HepG2 (cell line): ENCODE measurements around the gene ZFP36. TPM values are rescaled to one million over a fixed set of nuclear protein-coding genes. Genes with fewer than 3 reads are reported as not detected.

Experiments used
- BORCS8-MEF2B ChIP-seq: sonication (generic); formaldehyde crosslinking; IDR thresholded peaks from 2 replicates; pipeline ENCODE4 v1.8.0; 2022; ENCODE audit warnings: mild to moderate bottlenecking, missing genetic modification reagents
- ELF1 ChIP-seq: sonication (generic); formaldehyde crosslinking; IDR thresholded peaks from 2 replicates; pipeline ENCODE4 v1.4.0; 2020; ENCODE audit warnings: missing genetic modification reagents
- EZH2 ChIP-seq: conservative IDR thresholded peaks from 2 replicates; pipeline ENCODE4 v1.6.1; 2012; ENCODE audit warnings: mild to moderate bottlenecking, low read depth, low read length, moderate library complexity
- LCORL ChIP-seq, 2 experiments: fragments of 450-650 bp in 1 of 2; sonication (generic) in 1 of 2; formaldehyde crosslinking in 1 of 2; IDR thresholded peaks; 2 replicates each; pipeline versions ENCODE4 v1.5.0 to v1.6.1; 2017 to 2020; ENCODE audit warnings: antibody characterized with exemption in 1 of 2, missing genetic modification reagents in 1 of 2
- MED1 ChIP-seq: sonication (generic); formaldehyde crosslinking; IDR thresholded peaks from 2 replicates; pipeline ENCODE4 v1.4.0; 2020; ENCODE audit warnings: missing genetic modification reagents
- MEIS2 ChIP-seq: sonication (generic); formaldehyde crosslinking; IDR thresholded peaks from 2 replicates; pipeline ENCODE4 v1.9.0; 2021; ENCODE audit warnings: mild to moderate bottlenecking, missing genetic modification reagents
- REL ChIP-seq: sonication (generic); formaldehyde crosslinking; conservative IDR thresholded peaks from 2 replicates; pipeline ENCODE4 v1.8.0; 2022; ENCODE audit warnings: mild to moderate bottlenecking, missing genetic modification reagents, moderate library complexity
- SIX1 ChIP-seq: sonication (generic); formaldehyde crosslinking; IDR thresholded peaks from 2 replicates; pipeline ENCODE4 v1.4.0; 2020; ENCODE audit warnings: missing genetic modification reagents, borderline replicate concordance
- SMAD3 ChIP-seq: sonication (generic); formaldehyde crosslinking; IDR thresholded peaks from 2 replicates; pipeline ENCODE4 v1.4.0; 2020; ENCODE audit warnings: missing genetic modification reagents
- TGIF2 ChIP-seq: IDR thresholded peaks from 2 replicates; pipeline ENCODE4 v1.6.1; 2016; ENCODE audit warnings: control low read depth, missing compliant biosample characterization
- ZMYM4 ChIP-seq: sonication (generic); formaldehyde crosslinking; IDR thresholded peaks from 2 replicates; pipeline ENCODE4 v1.8.1; 2023; ENCODE audit warnings: mild to moderate bottlenecking, missing genetic modification reagents
- ZNF230 ChIP-seq: sonication (generic); formaldehyde crosslinking; IDR thresholded peaks from 2 replicates; pipeline ENCODE4 v1.4.0; 2020; ENCODE audit warnings: mild to moderate bottlenecking, missing genetic modification reagents
- ZNF317 ChIP-seq: sonication (generic); formaldehyde crosslinking; IDR thresholded peaks from 2 replicates; pipeline ENCODE4 v1.5.0; 2020; ENCODE audit warnings: mild to moderate bottlenecking, missing genetic modification reagents
- ZNF337 ChIP-seq: sonication (generic); formaldehyde crosslinking; IDR thresholded peaks from 2 replicates; pipeline ENCODE4 v1.5.1; 2020; ENCODE audit warnings: missing genetic modification reagents, low read depth, mild to moderate bottlenecking, borderline replicate concordance
- ZNF343 ChIP-seq: sonication (generic); formaldehyde crosslinking; IDR thresholded peaks from 2 replicates; pipeline ENCODE4 v1.4.0; 2020; ENCODE audit warnings: mild to moderate bottlenecking, missing genetic modification reagents
- ZNF747 ChIP-seq: sonication (generic); formaldehyde crosslinking; IDR thresholded peaks from 2 replicates; pipeline ENCODE4 v1.8.1; 2023; ENCODE audit warnings: missing genetic modification reagents, mild to moderate bottlenecking, borderline replicate concordance
- polyA plus RNA-seq, 8 experiments: library from polyadenylated mRNA; depleted of rRNA in 3 of 8; stranded (reverse) in 7 of 8; unstranded in 1 of 8; fragments of >200 nt; fragmentation: Illumina TruSeq in 4 of 8; extraction: Trizol in 4 of 8; gene quantifications; 2 replicates each; pipeline versions ENCODE4 v1.2.1 to v1.2.3, GENCODE V29; 2011 to 2016; ENCODE audit warnings: low read depth in 4 of 8, missing spikeins in 1 of 8, mixed read lengths in 1 of 8; ENCODE audit not compliant: insufficient read depth in 1 of 8
- total RNA-seq, 5 experiments: library from RNA; depleted of rRNA; stranded (reverse); fragments of >200 nt; fragmentation: Illumina TruSeq; extraction: Trizol; gene quantifications; 2 replicates each; pipeline ENCODE4 v1.2.3, GENCODE V29; 2016; ENCODE audit warnings: low read depth in 1 of 5
- TF ChIP-seq, protein P1 (sequence below): sonication (generic); formaldehyde crosslinking; IDR thresholded peaks from 2 replicates; pipeline ENCODE4 v1.5.1; 2020; ENCODE audit warnings: missing genetic modification reagents, mild to moderate bottlenecking, borderline replicate concordance
- TF ChIP-seq, protein P2 (sequence below): sonication (generic); formaldehyde crosslinking; conservative IDR thresholded peaks from 2 replicates; pipeline ENCODE4 v1.8.0; 2022; ENCODE audit warnings: mild to moderate bottlenecking, moderate library complexity, missing genetic modification reagents
- TF ChIP-seq, protein P3 (sequence below): sonication (generic); formaldehyde crosslinking; IDR thresholded peaks from 2 replicates; pipeline ENCODE4 v1.9.0; 2021; ENCODE audit warnings: mild to moderate bottlenecking, missing genetic modification reagents

The ZFP36 gene
- total and polyA plus RNA-seq, 2 of the 13 experiments (the other 11 are each of a cell fraction or from before 2014, with no cell fraction given), result 1.4 to 1.7 TPM

DNA sequence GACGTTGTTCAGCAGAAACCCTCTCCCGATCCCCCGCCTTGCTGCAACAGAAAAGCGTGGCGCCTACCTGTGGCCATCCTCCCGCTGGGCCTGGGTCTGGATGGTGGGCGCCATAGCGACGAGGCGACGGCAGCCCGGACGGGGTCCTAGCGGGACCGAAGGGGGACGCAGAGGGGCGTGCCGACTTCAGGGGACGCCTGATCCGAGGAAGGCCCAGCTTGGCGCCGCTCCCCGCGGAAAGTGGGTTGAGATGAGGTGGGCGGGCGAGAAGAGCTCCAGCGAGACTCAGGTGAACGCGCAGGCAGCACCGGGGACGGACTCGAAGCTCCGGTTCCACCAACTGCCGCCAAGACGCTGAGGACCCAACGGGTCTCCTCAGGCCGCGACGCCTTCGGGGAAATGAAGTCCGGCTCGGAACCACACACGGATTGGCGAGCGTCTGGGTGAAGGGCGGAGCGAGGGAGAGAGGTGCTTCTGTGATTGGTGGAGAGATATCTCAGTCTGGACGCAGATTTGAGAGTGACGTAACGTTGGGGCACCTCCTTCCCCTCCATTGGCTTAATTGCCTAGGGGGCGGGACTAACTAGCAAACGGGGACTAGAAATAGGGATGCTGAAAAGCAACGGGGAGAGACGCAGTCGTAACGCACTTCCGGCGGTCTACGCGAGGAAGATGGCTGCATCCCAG lies 15.8 kb upstream of the ZFP36 start, which contains the start of the genes MED29 and PAF1 (continued):
- TF ChIP-seq SIX1, result no peak; the same call in 1 of the 2 replicates
- TF ChIP-seq ELF1 (CRISPR knock-in tag), result peak; percentile 72; the same call in 1 of the 2 replicates
- TF ChIP-seq, protein P1, sequence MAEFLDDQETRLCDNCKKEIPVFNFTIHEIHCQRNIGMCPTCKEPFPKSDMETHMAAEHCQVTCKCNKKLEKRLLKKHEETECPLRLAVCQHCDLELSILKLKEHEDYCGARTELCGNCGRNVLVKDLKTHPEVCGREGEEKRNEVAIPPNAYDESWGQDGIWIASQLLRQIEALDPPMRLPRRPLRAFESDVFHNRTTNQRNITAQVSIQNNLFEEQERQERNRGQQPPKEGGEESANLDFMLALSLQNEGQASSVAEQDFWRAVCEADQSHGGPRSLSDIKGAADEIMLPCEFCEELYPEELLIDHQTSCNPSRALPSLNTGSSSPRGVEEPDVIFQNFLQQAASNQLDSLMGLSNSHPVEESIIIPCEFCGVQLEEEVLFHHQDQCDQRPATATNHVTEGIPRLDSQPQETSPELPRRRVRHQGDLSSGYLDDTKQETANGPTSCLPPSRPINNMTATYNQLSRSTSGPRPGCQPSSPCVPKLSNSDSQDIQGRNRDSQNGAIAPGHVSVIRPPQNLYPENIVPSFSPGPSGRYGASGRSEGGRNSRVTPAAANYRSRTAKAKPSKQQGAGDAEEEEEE, result peak; percentile 89; the same call in 1 of the 2 replicates
- peak; percentile 79; the same call in 1 of the 2 replicates for TF ChIP-seq BORCS8-MEF2B (CRISPR knock-in tag)
- TF ChIP-seq MEIS2, result peak; percentile 41; the same call in 1 of the 2 replicates
- TF ChIP-seq ZNF343, result no peak
- TF ChIP-seq TGIF2 (CRISPR knock-in tag), result no peak; the same call in 1 of the 2 replicates
- peak; percentile 53; the same call in 1 of the 2 replicates for TF ChIP-seq SMAD3 (CRISPR knock-in tag)
- TF ChIP-seq ZNF747 (CRISPR knock-in tag), result peak; percentile 61; the same call in 1 of the 2 replicates
- peak; percentile 14; the same call in 1 of the 2 replicates for TF ChIP-seq ZNF317 (CRISPR knock-in tag)
- TF ChIP-seq, protein P2, sequence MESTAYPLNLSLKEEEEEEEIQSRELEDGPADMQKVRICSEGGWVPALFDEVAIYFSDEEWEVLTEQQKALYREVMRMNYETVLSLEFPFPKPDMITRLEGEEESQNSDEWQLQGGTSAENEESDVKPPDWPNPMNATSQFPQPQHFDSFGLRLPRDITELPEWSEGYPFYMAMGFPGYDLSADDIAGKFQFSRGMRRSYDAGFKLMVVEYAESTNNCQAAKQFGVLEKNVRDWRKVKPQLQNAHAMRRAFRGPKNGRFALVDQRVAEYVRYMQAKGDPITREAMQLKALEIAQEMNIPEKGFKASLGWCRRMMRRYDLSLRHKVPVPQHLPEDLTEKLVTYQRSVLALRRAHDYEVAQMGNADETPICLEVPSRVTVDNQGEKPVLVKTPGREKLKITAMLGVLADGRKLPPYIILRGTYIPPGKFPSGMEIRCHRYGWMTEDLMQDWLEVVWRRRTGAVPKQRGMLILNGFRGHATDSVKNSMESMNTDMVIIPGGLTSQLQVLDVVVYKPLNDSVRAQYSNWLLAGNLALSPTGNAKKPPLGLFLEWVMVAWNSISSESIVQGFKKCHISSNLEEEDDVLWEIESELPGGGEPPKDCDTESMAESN (CRISPR knock-in tag), result peak; percentile 50; the same call in 1 of the 2 replicates
- no peak for TF ChIP-seq ZNF337 (CRISPR knock-in tag)
- peak; percentile 66 for TF ChIP-seq REL (CRISPR knock-in tag)
- TF ChIP-seq ZMYM4 (CRISPR knock-in tag), result no peak
- no peak; the same call in 1 of the 2 replicates for TF ChIP-seq MED1 (CRISPR knock-in tag)
- TF ChIP-seq LCORL (IDR thresholded peaks at IDR 0.05), result no peak
- peak; percentile 69; the same call in 1 of the 2 replicates for TF ChIP-seq LCORL (CRISPR knock-in tag; IDR thresholded peaks at IDR 0.05)
- peak; percentile 80; the same call in 1 of the 2 replicates for TF ChIP-seq ZNF230
- TF ChIP-seq, protein P3, sequence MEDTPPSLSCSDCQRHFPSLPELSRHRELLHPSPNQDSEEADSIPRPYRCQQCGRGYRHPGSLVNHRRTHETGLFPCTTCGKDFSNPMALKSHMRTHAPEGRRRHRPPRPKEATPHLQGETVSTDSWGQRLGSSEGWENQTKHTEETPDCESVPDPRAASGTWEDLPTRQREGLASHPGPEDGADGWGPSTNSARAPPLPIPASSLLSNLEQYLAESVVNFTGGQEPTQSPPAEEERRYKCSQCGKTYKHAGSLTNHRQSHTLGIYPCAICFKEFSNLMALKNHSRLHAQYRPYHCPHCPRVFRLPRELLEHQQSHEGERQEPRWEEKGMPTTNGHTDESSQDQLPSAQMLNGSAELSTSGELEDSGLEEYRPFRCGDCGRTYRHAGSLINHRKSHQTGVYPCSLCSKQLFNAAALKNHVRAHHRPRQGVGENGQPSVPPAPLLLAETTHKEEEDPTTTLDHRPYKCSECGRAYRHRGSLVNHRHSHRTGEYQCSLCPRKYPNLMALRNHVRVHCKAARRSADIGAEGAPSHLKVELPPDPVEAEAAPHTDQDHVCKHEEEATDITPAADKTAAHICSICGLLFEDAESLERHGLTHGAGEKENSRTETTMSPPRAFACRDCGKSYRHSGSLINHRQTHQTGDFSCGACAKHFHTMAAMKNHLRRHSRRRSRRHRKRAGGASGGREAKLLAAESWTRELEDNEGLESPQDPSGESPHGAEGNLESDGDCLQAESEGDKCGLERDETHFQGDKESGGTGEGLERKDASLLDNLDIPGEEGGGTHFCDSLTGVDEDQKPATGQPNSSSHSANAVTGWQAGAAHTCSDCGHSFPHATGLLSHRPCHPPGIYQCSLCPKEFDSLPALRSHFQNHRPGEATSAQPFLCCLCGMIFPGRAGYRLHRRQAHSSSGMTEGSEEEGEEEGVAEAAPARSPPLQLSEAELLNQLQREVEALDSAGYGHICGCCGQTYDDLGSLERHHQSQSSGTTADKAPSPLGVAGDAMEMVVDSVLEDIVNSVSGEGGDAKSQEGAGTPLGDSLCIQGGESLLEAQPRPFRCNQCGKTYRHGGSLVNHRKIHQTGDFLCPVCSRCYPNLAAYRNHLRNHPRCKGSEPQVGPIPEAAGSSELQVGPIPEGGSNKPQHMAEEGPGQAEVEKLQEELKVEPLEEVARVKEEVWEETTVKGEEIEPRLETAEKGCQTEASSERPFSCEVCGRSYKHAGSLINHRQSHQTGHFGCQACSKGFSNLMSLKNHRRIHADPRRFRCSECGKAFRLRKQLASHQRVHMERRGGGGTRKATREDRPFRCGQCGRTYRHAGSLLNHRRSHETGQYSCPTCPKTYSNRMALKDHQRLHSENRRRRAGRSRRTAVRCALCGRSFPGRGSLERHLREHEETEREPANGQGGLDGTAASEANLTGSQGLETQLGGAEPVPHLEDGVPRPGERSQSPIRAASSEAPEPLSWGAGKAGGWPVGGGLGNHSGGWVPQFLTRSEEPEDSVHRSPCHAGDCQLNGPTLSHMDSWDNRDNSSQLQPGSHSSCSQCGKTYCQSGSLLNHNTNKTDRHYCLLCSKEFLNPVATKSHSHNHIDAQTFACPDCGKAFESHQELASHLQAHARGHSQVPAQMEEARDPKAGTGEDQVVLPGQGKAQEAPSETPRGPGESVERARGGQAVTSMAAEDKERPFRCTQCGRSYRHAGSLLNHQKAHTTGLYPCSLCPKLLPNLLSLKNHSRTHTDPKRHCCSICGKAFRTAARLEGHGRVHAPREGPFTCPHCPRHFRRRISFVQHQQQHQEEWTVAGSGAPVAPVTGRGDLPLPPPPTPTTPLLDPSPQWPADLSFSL, result no peak
- no peak for TF ChIP-seq EZH2
